NCI-H748 treated with DMSO at 0.1 percent for 48 hours (cell line): ENCODE measurements around the gene CTAG1B.
"Not testable (repeated sequence)": the region's sequence is repeated elsewhere in the genome, so short reads cannot be mapped to it uniquely, and the experiment has no call there.

Experiments used
- DNase-seq: peaks from one replicate; lab custom pipeline; 2025; lab: John Stamatoyannopoulos, UW

The CTAG1B gene

DNA sequence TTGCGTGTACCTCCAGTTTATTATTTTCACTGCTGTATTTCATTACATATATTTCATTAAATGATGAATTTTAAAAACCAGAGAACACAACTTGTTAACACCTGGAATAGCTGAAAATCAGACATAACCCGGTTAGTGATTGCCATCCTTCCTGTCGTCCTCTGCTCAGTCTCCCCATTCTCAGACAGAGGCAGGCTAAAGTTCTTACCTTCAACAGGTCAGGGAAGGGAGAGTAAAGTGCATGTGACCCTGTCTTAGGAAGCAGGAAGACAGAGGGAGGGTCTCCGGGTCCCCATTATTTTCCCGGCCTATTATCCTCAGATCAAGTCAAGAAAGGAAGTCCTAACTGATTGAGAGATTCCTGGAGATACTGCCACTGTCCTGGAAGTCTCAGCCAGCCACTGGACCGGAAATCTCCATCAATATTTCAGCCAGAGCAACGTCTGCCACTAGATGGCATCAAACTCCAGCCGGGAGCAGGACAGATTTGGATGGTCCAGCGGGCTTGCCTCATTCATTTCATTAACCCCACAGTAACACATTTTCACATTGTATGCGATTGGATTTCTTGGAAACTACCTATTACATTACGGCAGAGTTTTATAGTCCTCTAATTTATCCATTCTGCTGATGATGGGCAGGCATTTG, 1.8 kb upstream of the CTAG1B start:
- not testable (repeated sequence) for DNase-seq

DNA sequence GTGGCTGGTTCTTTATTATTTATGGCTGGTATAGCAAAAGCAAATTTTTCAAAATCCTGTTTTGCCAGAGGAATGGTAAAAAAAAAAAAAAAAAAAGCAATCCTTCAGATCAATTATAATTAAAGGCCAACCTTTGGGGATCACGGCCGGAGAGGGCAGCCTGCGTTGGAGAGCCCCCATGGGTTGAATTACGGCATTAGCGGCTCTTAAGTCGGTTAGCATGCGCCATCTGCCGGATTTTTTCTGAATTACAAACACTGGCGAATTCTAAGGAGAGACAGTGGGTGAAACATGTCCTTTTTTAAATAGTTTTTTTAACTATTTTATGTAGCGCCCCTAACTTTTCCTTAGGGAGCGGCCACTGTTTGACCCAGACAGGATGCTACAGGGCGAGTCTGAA, 5.5 kb downstream of the CTAG1B start:
- DNase-seq, result not testable (repeated sequence)

DNA sequence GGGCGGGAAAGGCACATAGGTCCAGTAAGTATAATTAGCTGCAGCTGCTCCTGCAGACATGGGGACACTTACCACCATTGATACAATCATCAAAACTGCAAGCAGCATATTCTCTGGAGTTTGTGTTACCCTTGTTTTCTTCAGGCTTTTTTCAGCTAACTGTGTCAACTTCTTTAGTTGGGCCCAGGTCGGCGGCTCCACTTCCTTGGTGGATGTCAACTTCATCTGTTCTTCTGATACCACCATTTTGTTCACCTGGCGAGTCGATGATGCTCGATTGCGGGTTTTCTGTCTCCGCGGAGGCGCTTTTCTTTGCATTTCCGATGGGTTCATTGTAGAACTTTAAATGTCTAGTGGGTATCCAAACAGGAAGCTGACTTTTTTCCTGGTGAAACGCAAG, 7.9 kb downstream of the CTAG1B start:
- not testable (repeated sequence) for DNase-seq

DNA sequence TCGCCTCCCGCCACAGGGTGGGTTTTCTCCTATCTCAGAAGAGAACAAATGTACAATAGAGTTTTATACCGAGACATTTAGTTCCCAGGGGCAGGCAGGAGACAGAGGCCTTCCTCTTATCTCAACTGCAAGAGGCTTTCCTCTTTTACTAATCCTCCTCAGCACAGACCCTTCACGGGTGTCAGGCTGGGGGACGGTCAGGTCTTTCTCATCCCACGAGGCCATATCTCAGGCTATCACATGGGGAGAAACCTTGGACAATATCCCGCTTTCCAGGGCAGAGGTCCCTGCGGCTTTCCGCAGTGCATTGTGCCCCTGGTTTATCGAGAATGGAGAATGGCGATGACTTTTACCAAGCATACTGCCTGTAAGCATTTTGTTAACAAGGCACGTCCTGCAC, 10.3 kb downstream of the CTAG1B start:
- DNase-seq, result not testable (repeated sequence)

DNA sequence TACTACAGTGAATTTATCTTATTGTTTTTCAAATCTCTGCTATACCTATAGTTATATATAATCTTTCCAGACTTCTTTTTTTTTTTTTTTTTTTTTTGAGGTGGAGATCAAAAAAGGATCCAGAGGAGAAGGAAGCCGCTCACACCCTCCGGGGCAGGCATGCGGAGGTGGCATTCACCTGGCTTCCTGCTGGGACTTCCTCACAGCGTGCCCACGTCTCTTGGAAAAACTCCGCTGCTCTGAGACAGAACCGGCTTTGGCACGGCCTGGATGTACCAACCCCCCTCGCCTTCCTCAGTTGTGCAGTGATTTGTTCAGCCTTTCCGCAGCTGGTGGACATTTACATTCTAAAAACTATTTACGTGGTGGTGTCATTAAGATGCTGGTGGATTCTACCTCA, 11.1 kb downstream of the CTAG1B start:
- DNase-seq, result not testable (repeated sequence)

DNA sequence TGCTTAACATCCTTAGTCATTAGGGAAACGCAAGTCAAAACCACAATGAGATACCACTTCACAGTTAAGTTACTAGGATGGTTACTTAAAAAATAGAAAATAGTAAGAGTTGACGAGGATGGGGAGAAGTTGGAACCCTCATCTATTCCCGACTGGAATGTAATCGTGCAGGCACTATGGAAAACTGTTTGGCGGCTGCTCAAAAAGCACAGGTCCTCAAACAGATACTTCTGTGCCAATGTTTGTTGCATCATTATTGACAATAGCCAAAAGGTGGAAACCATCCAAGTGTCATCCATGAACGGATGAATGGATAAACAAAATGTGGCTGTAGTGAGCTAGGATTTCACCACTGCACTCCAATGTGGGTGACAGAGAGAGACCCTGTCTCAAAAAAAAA, 11.7 kb downstream of the CTAG1B start:
- peak; percentile 39 for DNase-seq

DNA sequence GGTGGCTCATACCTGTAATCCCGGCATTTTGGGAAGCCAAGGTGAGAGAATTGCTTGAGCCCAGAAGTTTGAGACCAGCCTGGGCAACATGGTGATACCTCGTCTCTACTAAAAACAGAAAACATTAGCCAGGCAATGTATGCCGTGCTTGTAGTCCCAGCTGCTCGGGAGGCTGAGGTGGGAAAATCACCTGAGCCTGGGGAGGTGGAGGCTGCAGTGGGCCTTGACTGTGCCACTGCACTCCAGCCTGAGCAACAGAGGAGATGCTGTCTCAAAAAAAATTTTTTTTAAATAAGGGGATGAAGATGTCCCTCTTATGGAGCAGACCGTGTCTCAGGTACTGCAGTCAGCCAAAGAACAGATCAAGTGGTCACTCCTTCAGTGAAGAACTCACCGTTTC, 13.5 kb downstream of the CTAG1B start:
- no peak for DNase-seq

DNA sequence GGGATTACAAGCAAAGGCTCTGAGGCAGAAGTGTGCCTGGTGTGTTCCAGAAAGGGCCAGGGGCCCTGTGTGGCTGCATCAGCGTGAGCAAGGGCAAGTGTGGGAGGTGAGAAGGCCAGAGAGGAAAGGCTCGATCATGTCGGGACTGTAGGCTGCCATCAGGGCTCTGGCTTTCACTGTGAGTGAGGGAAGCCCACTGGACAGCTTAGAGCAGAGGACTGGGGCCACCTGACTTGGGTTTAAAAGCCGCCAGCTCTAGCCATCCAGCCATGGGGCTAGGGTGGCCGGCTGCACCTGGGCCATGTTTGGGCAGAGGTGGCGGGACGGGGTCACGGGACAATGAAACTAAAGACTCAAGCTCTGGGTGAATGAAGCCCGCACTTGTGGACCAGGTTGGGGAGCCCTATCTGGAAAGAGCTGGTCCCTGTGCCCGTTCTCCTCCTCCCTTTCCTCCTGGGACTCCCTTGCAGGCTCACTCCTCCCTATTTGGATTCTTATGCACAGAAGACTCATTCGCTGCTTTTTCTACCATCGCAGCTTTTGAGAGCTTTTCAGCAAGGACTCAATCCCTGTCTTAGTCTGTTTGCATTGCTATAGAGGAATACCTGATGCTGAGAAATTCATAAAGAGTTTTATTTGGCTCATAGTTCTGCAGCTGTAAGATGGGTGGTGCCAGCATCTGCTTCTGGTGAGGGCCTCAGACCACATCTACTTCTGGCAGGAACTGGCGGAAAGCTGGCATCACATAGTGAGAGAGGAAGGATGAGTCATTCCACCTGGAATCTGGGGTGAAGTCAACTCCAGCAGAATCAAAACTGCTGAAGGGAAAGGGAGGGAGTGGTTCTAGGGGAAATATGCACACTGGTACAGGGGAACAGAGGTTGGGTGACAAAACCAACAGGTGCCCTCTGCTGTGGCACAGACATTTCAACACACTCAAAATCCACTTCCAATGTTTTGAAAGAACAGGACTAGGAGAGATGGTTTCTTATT, 15.3 kb downstream of the CTAG1B start:
- DNase-seq, result no peak

DNA sequence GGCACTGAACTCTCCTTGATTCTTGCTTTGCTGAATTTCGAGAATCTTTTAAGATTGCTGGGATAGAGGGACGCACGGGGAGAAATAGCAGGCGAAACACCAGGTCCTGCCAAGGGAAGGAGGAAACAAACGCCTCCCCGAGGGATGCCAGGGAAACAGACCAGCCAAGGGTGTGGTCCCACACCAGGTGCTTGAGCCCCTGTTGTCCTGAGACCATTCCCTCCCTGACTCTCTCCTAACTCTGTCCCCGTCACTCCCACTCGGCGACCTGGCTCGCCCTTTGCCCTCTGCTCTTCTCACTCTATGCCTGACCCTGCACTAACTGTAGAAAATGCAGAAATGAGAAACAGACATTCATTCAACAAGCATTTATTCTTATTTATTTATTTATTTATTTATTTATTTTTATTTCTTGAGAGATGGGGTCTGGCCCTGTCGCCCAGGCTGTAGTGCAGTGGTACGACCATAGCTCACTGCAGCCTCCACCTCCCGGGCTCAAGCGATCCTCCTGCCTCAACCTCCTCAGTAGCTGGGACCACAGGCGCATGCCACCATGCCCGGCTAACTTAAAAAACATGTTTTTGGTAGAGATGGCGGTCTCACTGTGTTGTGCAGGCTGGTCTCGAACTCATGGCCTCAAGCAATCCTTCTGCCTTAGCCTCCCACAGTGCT, 16.2 kb downstream of the CTAG1B start:
- no peak for DNase-seq

DNA sequence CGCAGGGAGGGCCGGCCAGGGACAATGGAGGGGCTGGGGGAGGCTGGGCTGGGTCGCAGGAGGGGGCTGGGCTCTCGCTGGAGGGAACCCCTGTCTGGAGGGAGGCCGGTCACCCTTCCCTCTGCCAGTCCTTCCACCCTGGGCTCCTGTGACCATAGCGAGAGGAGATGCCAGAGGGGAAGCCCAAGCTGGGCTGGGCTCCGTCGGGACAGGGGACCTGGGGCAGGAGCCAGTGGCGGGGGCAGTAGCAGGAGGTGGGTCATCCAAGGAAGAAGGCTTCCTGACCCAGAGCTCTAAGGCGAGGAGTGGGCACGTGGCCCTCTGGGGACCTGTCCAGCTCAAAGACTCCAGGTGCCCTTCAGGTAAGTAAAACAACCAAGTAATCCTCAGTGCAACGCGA, 16.9 kb downstream of the CTAG1B start:
- no peak for DNase-seq

DNA sequence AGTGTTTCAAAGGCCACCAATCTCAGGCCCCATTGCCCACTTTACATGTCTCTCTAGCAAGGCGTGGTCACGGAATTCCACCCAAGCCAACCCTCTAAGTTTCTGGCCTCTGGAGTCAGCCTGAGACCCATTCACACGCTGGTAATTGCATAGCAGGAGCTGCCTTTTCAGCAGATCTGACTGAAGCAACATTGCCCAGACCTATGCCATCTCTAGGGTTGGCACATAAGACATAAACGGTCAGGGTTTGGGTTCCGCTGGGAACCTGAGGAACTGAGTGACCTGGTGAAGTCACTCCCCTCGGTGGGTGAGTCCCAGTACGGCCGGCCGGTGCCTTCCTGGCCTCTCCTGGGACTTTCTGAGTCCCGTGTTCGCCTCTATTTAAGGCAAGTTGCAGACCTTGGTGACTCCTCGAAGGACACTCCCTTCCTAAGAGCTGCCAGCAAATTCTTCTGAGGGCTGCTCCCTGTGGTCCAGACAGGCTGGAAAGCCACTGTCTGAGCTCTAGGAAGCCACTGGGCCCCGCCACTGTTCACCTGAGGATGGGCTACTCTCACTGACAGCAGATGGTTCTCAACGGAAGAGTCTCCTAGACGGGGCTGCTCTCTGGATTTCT, 18.2 kb downstream of the CTAG1B start:
- no peak for DNase-seq

DNA sequence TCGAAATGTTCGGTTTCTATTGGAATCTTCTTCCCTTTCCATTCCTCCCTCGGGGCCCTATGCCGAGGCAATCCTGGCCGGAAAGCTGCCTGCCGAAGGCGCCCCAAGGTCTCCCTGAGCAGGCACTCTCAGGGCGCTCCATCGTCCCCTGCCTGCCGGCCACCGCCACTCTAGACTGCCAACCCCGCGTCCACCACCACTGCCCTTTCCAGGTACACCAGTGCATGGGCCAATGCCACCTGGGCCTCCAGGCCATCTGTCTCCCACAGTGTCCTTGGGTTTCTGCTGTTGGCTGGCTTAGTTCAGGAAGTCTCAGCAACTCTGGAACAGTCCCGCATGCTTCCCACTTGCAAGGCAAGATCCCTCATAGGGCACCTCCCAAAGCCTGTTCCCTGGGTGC, 19.6 kb downstream of the CTAG1B start:
- no peak for DNase-seq

DNA sequence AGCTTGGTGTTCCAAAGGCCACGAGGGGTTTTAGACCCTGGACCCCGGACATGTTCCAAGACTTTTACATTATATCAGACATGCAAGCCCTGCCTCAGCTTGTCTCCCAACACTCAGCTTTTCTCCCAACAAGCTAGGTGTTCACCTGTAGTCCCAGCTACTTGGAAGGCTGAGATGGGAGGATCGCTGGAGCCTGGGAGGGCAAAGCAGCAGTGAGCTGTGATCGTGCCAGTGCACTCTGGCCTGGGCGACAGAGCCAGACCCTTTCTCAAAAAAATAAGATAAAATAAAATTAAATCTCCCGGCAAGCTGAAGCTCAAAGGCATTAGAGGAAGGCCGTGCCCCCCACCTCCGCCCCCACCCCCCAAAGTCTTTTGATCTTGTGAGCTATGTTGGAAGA, 20.4 kb downstream of the CTAG1B start:
- no peak for DNase-seq

DNA sequence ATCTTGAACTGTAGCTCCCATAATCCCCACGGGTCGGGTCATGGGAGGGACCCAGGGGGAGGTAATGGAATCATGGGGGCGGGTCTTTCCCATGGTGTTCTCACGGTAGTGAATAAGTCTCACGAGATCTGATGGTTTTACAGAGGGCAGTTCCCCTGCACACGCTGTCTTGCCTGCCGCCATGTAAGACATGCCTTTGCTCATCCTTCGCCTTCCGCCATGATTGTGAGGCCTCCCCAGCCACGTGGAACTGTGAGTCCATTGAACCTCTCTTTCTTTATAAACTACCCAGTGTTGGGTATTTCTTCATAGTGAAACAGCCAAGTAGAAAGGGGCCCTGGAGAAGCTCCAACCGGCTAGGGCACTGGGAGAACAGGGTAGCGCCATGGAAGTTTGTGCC, 21.9 kb downstream of the CTAG1B start:
- DNase-seq, result no peak

DNA sequence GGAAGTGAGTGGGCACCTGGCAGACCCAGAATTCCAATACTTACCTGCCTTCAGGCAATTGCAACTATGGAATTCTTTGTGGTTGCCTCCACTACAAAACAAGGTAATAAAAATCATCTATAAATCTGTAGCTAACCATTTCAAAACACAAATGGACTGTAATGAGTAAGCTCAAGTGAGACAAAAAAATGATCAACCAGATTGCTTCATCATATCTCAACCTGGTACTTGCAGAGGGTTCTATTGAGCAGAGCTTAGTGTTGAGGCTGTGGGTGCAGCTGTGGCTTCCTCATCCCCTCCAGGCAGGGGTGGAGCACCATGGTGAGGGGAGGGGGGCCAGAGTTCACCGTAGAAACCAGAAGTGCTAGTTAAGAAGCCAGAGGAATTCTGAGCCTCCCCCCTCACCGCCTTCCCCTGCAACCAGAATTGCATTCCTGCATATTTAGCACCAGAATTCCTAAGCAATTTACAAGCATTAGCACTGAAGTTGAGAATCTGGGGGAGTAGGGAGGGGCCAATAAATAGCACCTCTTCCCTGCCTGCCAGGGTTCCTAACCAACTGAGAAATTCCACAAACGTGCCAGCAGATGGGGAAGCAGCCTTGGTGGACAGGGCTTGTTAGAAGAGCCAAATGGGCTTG, 22.7 kb downstream of the CTAG1B start:
- no peak for DNase-seq

DNA sequence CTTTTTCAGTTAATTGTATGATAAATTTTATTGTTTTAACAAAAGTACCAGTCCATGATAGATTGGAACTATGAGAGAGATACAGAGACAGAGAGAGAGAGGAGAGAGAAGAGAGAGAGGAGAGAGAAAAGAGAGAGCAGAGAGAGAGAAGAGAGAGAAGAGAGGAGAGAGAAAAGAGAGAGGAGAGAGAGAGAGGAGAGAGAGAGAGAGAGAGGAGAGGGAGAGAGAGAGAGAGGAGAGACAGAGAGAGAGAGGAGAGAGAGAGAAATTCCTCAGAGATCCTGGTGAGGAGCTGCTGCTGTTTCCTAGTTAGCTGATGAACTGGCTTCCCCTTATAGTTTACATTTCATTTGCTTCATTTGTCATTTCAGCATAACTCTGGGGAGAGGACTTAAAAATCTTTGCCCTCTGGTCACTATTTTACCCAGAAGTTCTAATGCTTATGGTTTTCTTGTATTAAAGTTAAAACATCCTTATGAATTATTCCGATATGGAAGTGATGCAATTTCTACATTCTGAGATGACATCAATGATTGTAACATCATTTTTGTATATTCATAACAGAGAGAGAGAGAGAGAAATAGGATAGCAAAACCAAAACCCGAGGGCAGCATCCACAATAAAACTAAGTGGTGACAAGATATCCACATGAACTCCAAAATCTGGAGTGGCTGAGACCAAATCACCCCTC, 23.4 kb downstream of the CTAG1B start:
- no peak for DNase-seq

DNA sequence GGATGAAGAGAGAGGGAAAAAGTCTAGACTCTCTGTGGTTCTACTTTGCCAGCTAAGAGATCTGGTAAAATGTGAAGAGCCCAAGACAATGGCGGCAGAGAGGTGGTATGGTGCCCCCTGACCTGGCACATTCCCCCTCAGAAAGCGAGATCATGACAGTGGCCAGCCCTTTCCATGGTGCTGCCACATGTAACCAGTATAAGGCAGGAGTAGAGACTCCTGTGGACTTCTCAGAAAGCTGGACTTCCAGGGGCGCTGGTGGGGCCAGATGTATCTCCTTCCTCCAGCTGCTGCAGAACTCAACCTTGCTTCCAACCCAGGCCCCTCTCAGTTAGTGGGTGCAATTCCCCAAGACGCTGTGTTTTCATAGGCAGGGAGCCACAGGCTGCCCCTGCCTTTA, 24.6 kb downstream of the CTAG1B start:
- DNase-seq, result no peak

DNA sequence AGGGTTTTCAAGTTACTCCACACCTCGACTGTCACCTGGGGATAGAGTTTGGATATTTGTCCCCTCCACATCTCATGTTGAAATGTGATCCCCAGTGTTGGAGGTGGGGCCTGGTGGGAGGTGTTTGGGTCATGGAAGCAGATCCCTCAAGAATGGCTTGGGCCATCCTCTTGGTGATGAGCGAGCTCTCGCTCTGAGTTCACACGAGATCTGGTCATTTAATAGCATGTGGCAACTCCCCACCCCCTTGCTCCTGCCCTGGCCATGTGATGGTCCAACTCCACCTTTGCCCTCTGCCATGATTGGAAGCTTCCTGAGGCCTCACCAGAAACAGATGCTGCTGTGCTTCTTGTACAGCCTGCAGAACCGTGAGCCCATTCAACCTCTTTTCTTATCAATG, 25.9 kb downstream of the CTAG1B start:
- no peak for DNase-seq

DNA sequence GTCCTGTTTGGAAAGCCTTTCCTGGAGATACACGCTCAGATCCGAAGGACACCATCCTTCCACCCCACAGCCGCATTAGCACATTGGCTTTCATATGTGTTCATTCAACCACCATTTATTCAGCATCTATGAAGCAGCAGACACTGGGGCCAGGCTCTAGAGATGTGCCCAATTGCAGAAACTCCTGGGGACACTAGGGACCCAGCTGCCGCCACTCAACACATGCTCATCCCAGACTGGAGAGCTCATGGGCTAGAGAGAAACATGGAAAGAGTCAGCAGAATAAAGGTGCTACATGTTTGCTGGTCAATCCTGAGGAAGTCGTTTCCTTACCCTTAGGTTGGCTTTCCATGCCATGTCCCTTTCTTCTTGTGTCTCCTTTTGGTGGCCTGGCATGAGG, 26.6 kb downstream of the CTAG1B start:
- no peak for DNase-seq

DNA sequence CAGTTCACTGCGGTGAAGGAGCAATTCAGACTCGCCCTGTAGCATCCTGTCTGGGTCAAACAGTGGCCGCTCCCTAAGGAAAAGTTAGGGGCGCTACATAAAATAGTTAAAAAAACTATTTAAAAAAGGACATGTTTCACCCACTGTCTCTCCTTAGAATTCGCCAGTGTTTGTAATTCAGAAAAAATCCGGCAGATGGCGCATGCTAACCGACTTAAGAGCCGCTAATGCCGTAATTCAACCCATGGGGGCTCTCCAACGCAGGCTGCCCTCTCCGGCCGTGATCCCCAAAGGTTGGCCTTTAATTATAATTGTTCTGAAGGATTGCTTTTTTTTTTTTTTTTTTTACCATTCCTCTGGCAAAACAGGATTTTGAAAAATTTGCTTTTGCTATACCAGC, 28.7 kb downstream of the CTAG1B start:
- DNase-seq, result not testable (repeated sequence)

DNA sequence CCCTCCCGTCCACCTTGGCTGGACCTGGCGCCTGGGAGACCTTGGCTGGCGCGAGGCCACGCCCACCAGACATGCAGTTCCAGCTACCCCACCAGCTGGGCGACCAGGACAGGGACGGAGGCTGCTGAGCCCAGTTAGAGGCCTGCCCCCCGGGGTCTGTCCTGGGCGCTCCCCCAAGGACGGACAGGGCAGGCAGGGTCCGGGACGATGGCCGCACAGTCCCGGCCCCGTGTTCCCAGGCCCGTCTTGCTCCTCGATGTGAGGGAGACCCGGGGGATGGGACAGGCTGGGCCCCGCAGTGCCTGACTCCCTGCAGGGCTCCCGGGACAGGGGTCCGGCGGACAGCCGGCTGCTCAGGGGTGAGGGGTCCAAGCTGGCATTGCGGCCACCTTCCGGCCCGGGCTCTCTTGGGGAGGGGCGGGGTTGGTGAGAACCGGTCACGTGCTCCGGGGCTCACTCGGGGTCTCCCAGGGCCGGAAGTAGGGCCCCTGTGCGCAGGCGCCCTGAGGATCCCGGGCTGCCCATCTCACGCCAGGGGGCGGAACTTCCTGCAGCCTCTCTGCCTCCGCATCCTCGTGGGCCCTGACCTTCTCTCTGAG, 34.4 kb downstream of the CTAG1B start, which contains the start of gene CTAG1A:
TSS of gene CTAG1A (plus strand) at position 549 of the 599 bp plus-strand sequence. CDS start 74 bp downstream, outside the sequence.
- DNase-seq, result not testable (repeated sequence)
